Testis (tissue), 3 donors: Measurements from ENCODE around the gene ADRB2. TPM values are rescaled to one million over a fixed set of nuclear protein-coding genes. Genes with fewer than 3 reads are reported as not detected.

Experiments used
- DNase-seq: peaks from one replicate; pipeline ENCODE4 v3.0.0-alpha.2; 2019
- H3K27ac ChIP-seq, 2 donors: fragments of 200-600 bp; sonication (generic); one replicate each; pipeline ENCODE4 v1.5.1; 2019
- H3K27me3 ChIP-seq: fragments of 200-600 bp; sonication (generic); one replicate; pipeline ENCODE4 v1.5.1; 2019
- H3K36me3 ChIP-seq: fragments of 200-600 bp; sonication (generic); one replicate; pipeline ENCODE4 v1.5.1; 2017; ENCODE audit warnings: low read depth; ENCODE audit errors: missing control alignments
- H3K4me1 ChIP-seq: fragments of 200-600 bp; sonication (generic); one replicate; pipeline ENCODE4 v1.5.1; 2019
- H3K4me3 ChIP-seq, 2 donors: fragments of 200-600 bp; sonication (generic); one replicate each; pipeline ENCODE4 v1.5.1; 2017 to 2019
- H3K9me3 ChIP-seq: fragments of 200-600 bp; sonication (generic); one replicate; pipeline ENCODE4 v1.5.1; 2017
- POLR2A ChIP-seq: fragments of 450-650 bp; IDR thresholded peaks from one replicate; pipeline ENCODE4 v1.6.1; 2017; ENCODE audit warnings: antibody characterized with exemption, mild to moderate bottlenecking, moderate library complexity
- WGBS, 2 donors: methylation state at CpG; one replicate each; pipeline ENCODE4 v1.1.5; 2018; 5-methylcytosine and 5-hydroxymethylcytosine counted together
- intact Hi-C: fragments of 100-400 bp; cut with DNase I; formaldehyde crosslinking; loops from one replicate; pipeline ENCODE4 v1.15.1; 2023; ENCODE audit warnings: low total_unique reads
- polyA plus RNA-seq: library from polyadenylated mRNA; stranded (reverse); fragments of 350-450 nt; fragmentation: Illumina TruSeq; extraction: RNeasy Lipid Tissue Mini Kit (QIAGEN cat#74804); gene quantifications from one replicate; pipeline ENCODE4 v1.2.3, GENCODE V29; 2014; ENCODE audit warnings: low read depth, low replicate concordance; ENCODE audit not compliant: insufficient read depth
- total RNA-seq, 2 donors: library from RNA; depleted of rRNA; stranded (reverse); fragments of >200 nt; gene quantifications; one replicate each; pipeline ENCODE4 v1.2.3, GENCODE V29; 2016
- TF ChIP-seq, protein P1 (sequence below), 3 experiments: fragments of 450-650 bp in 2 of 3; fragments of 200-600 bp in 1 of 3; sonication (generic) in 1 of 3; IDR thresholded peaks; one replicate each; pipeline ENCODE4 v1.5.1; 2016 to 2019; ENCODE audit warnings: antibody characterized with exemption in 3 of 3, mild to moderate bottlenecking in 2 of 3, moderate library complexity in 1 of 3

Gene ADRB2
- total and polyA plus RNA-seq, 3 donors from 2014 or later, result 0.76 to 0.93 (median 0.79) TPM

- 92 to 95% methylated on average over 1 of the region's 1 CpG for WGBS, 2 donors
- H3K9me3 ChIP-seq, result no peaks in the 10 kb centered on the region
- H3K27me3 ChIP-seq, result no peaks in the 10 kb centered on the region
- intact Hi-C loops, result no loop called here
- TF ChIP-seq, protein P1, sequence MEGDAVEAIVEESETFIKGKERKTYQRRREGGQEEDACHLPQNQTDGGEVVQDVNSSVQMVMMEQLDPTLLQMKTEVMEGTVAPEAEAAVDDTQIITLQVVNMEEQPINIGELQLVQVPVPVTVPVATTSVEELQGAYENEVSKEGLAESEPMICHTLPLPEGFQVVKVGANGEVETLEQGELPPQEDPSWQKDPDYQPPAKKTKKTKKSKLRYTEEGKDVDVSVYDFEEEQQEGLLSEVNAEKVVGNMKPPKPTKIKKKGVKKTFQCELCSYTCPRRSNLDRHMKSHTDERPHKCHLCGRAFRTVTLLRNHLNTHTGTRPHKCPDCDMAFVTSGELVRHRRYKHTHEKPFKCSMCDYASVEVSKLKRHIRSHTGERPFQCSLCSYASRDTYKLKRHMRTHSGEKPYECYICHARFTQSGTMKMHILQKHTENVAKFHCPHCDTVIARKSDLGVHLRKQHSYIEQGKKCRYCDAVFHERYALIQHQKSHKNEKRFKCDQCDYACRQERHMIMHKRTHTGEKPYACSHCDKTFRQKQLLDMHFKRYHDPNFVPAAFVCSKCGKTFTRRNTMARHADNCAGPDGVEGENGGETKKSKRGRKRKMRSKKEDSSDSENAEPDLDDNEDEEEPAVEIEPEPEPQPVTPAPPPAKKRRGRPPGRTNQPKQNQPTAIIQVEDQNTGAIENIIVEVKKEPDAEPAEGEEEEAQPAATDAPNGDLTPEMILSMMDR (IDR thresholded peaks at IDR 0.05), result no peak
- no peak for TF ChIP-seq POLR2A
- H3K4me3 ChIP-seq, result no peak overlapping the region
- H3K4me1 ChIP-seq, result no peaks in the 10 kb centered on the region
- DNase-seq, result no peak
- no peaks in the 10 kb centered on the region for H3K36me3 ChIP-seq
- H3K27ac ChIP-seq, result no peak overlapping the region
Measured at GRCh38 chr5:148840531-148840930, 14.1 kb downstream of the ADRB2 start.

DNA sequence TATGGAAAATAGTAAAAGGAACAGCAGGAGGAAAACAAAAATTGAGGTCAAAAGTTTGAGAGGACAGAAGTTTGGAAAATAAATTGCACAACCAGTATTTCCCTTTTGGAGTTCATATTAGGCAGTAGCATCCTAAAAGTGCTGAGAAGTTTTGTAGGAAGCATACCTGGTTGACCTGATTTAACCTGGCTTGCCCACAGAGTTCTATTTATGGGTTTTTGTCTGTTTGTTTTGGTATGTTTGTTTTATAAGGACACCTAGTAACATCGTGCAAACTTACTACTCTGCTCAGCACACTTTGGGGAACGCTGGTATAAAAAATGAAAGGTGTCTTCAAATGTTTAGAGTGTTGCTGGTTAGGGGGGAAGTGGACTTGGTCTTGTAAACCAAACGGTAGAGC lies 15.1 kb downstream of the ADRB2 start:
- no peak for DNase-seq
- WGBS, 2 donors, result 47 to 51% methylated on average over 3 of the region's 3 CpGs

GRCh38 chr5:148842161-148842560 lies 15.8 kb downstream of the ADRB2 start:
- intact Hi-C loops, result no loop called here
- H3K36me3 ChIP-seq, result no peaks in the 10 kb centered on the region
- TF ChIP-seq, protein P1 (IDR thresholded peaks at IDR 0.05), result no peak
- TF ChIP-seq POLR2A, result no peak
- no peaks in the 10 kb centered on the region for H3K9me3 ChIP-seq
- H3K4me1 ChIP-seq, result no peaks in the 10 kb centered on the region
- no peak overlapping the region for H3K27ac ChIP-seq
- no peaks in the 10 kb centered on the region for H3K27me3 ChIP-seq
- no peak overlapping the region for H3K4me3 ChIP-seq
- no peak for DNase-seq
- 93 to 96% methylated on average over 2 of the region's 2 CpGs for WGBS, 2 donors

More for the DNA sequence above, 15.1 kb downstream of the ADRB2 start:
- TF ChIP-seq, protein P1 (IDR thresholded peaks at IDR 0.05), result no peak
- TF ChIP-seq POLR2A, result no peak
- H3K9me3 ChIP-seq, result no peaks in the 10 kb centered on the region
- no peak overlapping the region for H3K27ac ChIP-seq
- H3K27me3 ChIP-seq, result no peaks in the 10 kb centered on the region
- no peaks in the 10 kb centered on the region for H3K36me3 ChIP-seq
- intact Hi-C loops, result no loop called here
- H3K4me3 ChIP-seq, result no peak overlapping the region
- no peaks in the 10 kb centered on the region for H3K4me1 ChIP-seq

GRCh38 chr5:148843510-148844318 lies 17.3 kb downstream of the ADRB2 start:
- H3K27me3 ChIP-seq, result no peaks in the 10 kb centered on the region
- no peak for TF ChIP-seq POLR2A
- TF ChIP-seq, protein P1 (IDR thresholded peaks at IDR 0.05), result no peak
- no peak overlapping the region for H3K4me3 ChIP-seq
- H3K4me1 ChIP-seq, result no peaks in the 10 kb centered on the region
- DNase-seq, result no peak
- no peak overlapping the region for H3K27ac ChIP-seq
- no peaks in the 10 kb centered on the region for H3K9me3 ChIP-seq
- no peaks in the 10 kb centered on the region for H3K36me3 ChIP-seq
- 75 to 81% methylated on average over 10 of the region's 10 CpGs for WGBS, 2 donors
- intact Hi-C loops, result no loop called here
